HG03520 (cell line): ENCODE data around the gene CUX1.
"Not testable (repeated sequence)": the region's sequence is repeated elsewhere in the genome, so short reads cannot be mapped to it uniquely, and the experiment has no call there.

Source experiments
- ATAC-seq: cut with Tn5 transposase; IDR thresholded peaks from one replicate; pipeline ENCODE4 v1.9.1; 2021; ENCODE audit warnings: mild to moderate bottlenecking, moderate library complexity; ENCODE audit not compliant: unreplicated experiment

The CUX1 gene

DNA sequence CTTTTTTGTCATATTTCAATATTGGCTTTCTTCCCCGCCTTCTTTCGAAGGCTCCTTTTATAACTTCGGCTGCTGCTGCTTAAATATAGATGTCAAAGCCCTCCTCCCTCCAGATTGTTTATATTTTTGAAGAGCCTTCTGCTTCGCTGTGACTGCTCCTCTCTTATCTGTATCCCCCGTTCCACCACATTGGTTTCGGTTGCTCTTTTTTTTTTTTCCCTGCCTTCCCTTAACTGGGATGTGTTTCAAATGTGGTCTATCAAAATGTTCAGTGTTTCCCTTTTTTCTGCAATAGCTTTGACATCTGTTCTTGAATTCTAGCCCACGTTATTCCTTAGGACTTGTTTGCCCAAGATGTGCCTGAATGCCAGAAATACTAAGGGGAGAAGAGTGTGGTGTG is 96.4 kb downstream of the CUX1 start:
- no peak for ATAC-seq

DNA sequence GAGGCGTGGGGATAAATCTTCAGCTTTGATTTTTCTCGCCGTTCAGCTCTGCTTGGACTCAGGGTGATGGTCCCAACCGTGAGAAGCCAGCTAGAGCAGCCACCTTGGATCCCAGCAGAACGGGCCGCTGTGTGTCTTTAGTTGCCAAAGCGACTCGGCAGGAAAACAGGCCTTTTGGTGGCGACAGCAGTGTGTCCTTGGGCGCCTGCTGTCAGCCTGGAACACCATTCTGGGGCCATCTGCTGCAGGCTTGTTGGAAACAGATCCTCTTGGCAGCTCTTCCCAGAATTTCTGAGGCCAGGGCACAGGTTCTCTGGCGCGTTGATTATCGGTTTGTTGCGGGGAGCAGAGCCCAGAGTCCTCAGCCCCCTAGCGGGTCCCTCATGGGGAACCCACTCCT is 97.6 kb downstream of the CUX1 start:
- no peak for ATAC-seq

DNA sequence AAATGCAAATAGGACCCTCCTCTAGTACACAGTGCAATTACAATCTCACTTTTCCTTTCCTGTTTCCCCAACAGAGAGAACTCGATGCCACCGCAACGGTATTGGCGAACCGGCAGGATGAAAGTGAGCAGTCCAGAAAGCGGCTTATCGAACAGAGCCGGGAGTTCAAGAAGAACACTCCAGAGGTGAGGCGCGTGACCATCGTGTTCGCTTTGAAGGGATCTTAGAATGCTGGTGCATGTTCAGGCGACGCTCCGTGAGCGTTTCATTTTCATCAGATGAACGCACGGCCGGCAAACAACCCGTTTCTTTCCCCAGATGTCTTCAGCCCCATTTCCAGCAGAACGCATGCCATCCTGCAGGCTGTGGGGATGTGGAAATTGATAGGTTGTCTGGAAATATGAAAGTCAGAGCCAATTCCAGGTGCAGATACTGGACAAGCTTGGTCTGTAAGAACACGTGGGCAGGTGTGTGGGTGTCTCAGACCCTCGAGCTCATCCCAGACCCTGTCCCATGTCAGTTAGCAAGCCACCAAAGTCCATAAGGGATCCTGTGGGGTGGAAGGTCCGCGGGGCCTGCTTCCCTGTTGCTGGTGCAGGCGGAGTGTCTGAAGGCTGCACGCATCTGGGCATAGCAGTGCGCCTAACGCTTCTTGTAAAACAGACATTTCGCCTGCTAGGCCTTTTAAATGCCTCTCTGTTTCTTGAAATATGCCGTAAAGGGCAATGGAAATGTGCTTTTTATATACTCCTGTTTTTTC is 98.8 kb downstream of the CUX1 start:
- ATAC-seq = no peak

DNA sequence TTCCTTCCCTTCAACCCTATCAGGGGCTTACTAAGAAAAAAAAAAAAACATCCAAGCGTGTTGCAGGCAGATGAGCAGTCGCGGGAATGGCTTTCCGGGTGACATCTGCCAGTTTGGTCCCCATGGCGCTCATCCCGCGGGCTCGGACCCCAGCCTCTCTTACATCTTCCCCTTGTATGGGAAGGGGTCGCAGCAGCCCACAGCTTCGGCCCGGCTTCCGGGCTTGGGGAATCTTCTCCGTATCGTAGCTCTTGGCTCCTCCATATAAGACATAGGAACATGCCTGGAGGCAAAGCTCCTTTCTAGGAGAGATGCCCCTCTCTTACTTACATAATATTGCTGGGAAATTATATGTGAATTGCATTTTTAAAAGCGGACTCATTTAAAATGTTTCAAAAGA is 99.5 kb downstream of the CUX1 start:
- ATAC-seq = no peak

DNA sequence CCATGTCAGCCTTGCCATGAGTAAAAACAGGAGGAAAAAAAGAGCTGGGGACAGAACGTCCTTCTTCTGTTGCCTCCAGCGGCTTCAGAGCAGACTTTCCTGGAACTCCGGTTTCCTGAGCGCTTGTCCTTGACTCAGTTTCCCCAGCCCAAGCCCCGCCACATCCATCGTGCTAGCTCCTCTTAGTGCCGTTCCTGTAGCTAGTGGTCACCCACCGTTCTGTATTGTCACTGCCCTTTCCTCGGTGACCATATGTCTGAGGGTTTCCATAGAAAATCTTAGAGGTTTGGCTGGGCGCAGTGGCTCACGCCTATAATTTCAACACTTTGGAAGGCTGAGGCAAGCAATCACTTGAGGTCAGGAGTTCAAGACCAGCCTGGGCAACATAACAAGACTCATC is 100.1 kb downstream of the CUX1 start:
- ATAC-seq = no peak

DNA sequence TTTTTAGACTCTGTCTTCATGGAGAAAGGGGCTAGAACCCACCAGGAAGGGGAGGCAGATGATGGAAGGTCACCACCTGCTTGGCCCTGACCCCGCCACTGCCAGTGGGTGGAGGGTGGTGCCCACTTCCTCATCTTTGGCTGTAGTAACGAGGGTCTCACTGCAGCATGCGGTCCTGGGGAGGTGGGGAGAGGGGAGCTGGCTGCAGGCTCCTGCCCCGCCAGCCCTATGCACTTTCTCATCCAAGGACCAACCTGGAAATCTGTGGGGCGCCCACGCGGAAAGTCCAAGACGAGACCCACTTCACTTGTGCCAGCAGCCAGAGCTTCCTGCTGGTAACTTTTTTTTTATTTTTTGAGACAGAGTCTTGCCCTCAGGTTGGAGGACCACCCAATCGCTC is 101.0 kb downstream of the CUX1 start:
- ATAC-seq = no peak

DNA sequence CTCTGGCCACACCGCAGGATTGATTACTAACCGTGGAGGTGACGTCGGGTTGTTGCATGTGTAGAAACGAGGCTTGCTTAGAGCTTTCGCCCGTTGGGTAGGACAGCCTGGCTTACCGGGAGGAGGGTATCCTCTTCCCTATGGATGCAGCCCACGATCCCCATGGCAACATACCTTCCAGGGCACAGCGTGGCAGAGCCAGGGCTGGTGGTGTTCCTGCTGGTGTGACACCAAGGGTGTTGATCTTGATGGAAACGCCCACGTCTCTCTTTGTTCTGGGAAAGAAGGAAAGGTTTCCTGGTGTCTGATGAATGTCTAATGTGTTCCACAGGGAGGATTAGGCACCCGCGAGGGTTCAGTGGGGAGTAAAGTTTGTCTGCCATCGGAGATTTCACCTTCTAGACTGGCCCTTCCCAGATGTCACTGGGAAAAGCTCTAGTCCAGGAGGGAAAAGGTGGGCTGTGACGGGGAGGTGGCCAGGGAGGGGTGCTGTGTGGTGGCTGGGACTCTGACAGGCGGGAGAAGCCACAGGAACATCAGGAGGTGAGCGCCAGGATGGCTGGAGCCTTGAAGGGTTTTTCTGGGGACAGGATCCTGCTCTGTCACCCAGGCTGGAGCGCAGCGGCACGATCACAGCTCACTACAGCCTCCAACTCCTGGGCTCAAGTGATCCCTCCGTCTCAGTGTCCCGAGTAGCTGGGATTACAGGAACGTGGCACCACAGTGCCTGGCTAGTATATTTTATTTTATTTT is 102.1 kb downstream of the CUX1 start:
- no peak for ATAC-seq

DNA sequence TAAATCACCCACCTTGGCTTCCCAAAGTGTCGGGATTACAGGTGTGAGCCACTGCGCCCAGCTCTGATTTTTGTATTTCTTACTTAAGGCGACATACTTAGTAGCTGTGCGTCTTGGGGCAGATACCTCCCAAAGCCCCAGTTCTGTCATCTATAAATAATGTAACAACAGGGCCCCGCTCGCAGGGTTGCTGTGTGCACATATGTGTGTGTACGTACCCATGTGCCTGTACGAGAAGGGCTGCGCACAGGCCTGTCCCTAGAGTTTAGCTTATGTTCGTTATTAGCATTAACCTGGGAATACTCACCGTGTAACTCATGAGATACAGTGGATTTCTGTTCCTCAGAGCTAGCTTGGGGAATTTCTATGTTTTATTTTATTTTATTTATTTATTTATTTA is 103.6 kb downstream of the CUX1 start:
- ATAC-seq = no peak

DNA sequence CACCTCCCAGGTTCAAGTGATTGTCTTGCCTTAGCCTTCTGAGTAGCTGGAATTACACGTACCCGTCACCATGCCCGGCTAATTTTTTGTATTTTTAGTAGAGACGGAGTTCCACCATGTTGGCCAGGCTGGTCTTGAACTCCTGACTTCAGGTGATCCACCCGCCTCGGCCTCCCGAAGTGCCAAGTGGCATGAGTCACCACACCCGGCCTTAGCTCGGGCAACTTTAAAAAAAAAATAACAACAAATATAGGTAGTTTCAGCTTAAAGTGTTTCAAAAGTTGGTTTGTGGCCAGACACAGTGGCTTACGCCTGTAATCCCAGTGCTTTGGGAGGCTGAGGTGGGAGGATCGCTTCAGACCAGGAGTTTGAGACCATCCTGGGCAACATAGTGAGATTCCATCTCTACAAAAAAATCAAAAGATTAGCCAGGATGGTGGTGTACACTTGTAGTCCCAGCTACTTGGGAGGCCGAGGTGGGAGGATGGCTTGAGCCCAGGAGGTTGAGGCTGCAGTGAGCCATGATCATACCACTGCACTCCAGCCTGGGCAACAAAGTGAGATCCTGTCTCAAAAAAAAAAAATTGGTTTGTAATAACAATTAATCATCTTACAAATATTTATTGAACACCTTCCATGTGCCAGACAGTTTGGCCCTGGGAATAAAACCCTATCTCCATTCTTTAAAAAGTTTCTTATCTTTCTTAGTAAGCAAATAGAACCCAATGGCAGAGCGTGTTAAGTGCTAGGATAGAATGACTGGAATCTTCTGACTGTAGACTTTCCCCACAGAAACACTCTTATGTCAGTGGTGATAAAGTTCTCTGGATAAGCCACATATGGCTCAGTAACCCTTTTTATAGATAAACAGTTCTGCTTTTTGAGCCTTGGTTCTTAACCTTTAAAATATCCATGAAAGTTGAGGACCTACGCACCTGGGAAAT is 104.4 kb downstream of the CUX1 start:
- ATAC-seq = not testable (repeated sequence)

DNA sequence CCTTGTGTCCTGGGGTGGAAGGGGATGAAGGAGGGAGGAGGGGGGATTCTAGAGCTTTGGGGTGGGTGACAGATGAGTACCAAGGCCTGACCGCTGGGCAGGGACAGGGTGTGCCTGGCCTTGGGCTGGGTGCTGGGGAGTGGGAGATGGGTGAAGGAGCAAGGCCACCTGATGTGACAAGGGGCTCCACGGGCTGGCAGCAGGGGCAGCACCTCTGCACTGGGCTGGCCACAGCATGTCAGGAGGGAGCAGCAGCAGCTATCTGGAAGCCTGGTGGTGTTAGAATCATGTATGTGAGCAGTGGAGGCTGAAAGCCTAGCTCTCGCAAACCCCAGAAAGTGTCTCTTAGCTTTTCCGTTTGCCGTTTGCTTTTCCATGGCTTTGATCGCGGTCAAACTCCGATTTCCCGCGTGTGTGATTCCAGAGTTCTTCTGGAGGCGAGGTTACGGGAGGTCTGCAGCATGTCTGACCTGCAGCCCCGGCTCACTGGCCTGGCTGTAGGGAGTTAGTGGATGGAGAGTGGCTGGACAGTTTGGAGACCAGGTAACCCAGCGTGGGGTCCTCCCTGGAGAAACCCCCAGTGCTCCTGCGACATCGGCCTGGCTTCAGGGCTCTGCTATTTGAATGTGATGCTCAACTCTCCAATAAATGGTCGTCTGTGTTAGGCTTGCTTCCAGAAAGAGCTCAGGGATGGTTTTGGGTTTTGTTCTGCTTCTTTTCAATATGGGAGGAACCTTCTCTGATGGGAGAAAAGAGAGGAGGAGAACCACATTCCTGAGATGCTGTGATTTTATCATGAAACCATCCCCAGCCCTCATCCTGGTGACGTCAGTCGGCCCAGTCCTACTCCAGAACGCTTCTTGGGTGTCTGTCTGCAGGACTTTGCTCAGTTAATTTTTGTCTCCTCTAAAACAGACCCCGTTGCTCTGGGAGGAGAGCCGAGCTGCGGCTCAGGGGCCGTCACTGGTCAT is 105.5 kb downstream of the CUX1 start:
- no peak for ATAC-seq

DNA sequence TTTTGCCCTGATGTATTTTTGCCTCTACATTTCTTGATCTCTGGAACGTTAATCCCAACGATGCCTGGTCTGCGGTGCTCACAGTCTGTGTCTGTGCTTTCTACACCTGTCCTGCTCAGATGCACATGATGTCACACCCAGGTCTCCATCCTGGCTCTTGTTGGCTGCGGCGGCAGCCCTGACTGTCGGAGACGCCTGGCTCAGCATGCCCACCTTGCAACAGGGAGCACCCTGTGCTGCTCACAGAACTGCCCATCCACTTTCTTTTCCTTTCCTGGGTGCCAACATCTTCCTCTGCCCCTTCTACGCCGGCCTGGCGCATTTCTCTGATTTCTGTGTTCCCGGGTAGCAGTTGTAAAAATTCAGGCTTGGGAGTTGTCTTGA is 106.2 kb downstream of the CUX1 start:
- no peak for ATAC-seq

DNA sequence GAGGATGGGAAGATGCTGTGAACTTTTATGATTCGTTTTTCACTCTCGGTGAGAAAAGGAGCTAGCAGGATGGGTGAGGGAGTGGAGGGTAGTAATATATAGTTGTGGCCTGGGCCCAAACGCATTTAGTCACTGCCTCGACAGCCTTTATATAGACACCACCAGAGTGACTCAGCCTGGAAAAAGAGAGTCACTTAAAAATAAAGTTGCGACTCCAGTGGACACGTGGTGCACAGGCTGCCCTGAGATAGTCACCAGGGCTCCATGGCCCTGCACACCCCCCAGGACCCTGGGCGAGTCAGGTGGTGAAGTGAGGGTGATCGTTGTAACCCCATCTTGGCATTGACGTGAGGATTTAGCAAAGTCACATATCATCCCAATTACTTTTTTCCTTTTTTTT is 106.7 kb downstream of the CUX1 start:
- no peak for ATAC-seq

DNA sequence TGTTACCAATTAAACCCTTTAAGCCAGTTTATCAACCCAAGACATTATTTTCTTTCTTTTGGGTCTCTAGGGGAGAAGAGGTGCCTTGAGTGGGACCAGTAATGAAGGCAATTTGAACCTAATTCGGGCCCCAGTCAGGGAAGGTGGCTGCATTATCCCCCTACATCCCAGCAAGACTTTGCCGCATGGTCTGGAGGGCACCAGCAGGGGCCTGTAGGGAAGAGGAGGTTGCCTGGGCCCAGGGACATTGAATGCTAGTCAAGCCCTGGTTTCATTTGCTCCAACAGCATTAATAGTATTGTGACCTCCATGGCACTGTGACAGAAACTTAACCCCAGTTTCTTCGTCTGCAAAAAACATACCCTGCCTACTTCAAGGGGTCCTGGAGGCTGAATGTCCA is 108.8 kb downstream of the CUX1 start:
- no peak for ATAC-seq

DNA sequence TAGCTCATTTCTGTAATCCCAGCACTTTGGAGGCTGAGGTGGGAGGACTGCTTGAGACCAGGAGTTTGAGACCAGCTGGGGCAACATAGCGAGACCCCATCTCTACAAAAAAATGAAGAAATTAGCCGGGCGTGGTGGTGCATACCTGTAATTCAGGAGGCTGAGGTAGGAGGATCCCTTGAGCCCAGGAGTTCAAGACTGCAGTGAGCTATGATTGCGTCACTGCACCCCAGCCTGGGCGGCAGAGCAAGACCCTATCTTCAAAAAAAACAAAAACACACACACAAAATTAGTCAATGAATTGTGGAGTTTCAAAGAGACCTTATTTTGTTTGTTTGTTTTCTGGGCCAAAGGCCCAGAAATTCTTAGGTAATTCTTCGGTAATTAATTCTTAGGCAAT is 110.0 kb downstream of the CUX1 start:
- ATAC-seq = no peak

DNA sequence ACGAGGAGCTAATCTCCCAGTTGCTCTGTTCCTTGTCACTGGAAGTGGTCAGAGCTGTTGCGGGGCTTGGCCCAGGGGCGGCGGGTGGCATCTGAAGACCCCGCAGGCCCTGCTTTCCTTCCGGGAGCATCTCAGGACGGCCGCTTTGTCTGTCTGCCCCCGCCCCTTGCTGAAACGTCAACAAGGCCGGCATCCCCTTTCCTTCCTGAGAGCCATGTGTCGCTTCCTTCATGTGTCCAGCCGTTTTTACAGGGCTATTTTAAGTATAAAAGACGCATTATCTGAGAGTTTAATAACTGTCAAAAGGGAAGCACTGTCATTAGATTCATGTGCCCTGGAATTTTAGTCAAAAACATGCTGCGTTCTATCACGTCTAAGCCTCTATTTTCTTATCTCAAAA is 110.4 kb downstream of the CUX1 start:
- no peak for ATAC-seq

DNA sequence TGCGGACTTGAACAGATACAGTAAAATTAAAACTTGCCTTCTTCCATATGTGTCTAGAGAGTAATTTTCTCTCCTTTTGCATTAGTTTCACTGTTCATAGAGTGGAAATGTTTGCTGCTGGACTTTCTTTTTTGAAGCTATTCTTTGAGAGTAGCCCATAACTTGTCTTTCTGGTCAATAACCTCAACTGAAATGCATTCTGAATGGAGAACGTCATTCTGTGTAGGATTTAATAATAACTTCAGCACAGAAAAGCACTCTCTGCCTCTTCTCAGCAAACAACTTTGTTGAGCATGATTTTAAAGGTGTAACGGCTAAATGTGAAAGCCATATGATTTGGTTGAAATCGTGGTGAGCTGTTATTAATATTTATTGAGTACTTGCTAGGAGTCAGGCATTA is 111.8 kb downstream of the CUX1 start:
- no peak for ATAC-seq

DNA sequence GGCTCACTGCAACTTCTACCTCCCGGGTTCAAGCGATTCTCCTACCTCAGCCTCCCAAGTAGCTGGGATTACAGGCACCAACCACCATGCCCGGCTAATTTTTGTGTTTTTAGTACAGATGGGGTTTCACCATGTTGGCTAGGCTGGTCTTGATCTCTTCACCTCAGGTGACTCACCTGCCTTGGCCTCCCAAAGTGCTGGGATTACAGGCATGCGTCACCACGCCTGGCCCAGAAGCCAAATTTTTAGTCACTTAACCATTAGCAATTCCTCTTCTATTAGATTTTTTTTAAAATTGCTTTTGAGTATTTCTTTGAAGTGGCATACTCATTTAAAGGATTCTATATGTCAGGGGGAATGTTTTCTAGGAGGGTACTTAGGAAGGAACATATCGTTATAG is 112.5 kb downstream of the CUX1 start:
- ATAC-seq = not testable (repeated sequence)

DNA sequence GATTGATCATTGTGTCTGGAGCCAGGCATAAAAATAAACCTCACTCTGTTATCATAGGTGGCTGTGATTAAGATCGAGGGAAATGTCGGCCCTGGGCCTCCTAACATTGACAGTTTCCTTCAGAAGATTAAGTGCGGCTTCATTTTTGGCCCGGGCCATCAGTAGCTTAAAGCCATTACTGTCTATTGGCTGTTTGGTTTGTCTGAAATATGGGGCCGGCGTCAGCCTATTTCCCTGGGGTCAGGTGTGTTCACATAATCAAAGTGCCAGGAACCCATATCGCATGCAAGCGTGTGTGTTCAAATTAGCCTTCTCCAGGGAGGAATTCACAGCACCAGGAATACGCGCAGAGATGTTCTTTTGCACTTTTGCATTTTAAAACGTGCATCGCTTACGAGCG is 114.7 kb downstream of the CUX1 start:
- no peak for ATAC-seq

DNA sequence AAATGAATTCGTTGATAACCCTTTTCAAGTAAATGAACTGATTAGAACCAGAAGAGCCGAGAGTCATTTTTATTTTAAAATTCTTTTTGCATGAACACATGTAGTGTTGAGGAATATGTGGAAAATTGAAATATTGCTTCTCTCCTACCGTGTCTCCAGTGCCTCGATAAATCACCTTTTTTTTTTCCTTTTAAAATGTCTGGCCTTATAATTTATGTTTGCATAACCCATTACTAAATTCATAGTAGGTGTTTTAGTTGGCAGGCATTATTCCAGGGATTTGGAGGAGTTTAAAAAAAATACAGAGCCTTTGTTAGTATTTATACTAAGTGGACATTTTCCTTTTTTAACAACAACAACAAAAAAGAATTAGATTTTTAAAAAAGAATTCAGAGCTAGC is 115.6 kb downstream of the CUX1 start:
- ATAC-seq = no peak

DNA sequence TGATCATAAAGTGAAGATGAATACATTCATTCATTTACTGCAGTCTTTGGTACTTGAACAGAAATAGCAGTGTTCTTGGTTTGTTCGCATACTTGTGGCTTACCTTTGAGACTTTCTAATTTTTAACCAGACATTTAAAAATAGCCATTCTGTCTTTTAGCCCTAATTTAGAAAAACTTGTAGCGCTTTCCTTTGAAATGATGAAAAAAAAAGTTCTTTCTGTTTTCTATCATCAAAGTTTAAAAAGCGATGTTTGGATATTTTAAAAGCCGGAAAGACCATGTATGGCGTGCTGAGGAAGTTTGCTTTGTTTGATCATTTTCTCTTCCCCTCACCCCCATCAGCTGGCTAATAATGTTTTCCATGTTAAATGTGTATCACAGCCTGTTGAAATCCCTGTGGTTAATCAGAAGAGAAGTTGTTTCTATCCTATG is 116.3 kb downstream of the CUX1 start:
- no peak for ATAC-seq
